CD4-positive, alpha-beta T cell (primary cell): ENCODE results near the gene ZNF318. TPM values are rescaled to one million over a fixed set of nuclear protein-coding genes. Genes with fewer than 3 reads are reported as not detected.

Experiments used
- ATAC-seq: fragments of 200-7000 bp; cut with Tn5 transposase; one replicate; pipeline ENCODE4 v1.10.0; 2022; ENCODE audit warnings: mild to moderate bottlenecking; ENCODE audit not compliant: poor library complexity
- CTCF ChIA-PET: fragments of 350-600 bp; sonication (Branson Sonifier 250); formaldehyde crosslinking; loops from one replicate; lab custom pipeline; 2021; ENCODE audit warnings: antibody characterized with exemption, inconsistent platforms; lab: Charles Lee
- POLR2A ChIA-PET: fragments of 350-600 bp; sonication (Branson Sonifier 250); formaldehyde crosslinking; loops from one replicate; lab custom pipeline; 2021; ENCODE audit warnings: antibody characterized with exemption, inconsistent platforms; lab: Charles Lee
- DNase-seq, 14 experiments: peaks; one replicate each; pipeline ENCODE4 v3.0.0-alpha.2; 2013 to 2020; ENCODE audit warnings: mixed read lengths in 2 of 14
- H3K27ac ChIP-seq, 2 donors: one replicate each; pipeline versions ENCODE4 v1.5.1 to v1.7.0; 2013; ENCODE audit warnings: low read length in 2 of 2, low read depth in 1 of 2, mild to moderate bottlenecking in 1 of 2
- H3K27me3 ChIP-seq, 2 experiments: 1 replicate in 1 of 2; 2 replicates in 1 of 2; pipeline versions ENCODE4 v1.6.1 to v1.7.0; 2013; ENCODE audit warnings: low read length in 2 of 2, control low read depth in 1 of 2, mild to moderate bottlenecking in 1 of 2, moderate library complexity in 1 of 2; ENCODE audit not compliant: insufficient read depth in 2 of 2, control insufficient read depth in 1 of 2
- H3K36me3 ChIP-seq: one replicate; pipeline ENCODE4 v1.6.1; 2013; ENCODE audit warnings: low read length, control low read depth; ENCODE audit not compliant: insufficient read depth
- H3K4me1 ChIP-seq: one replicate; pipeline ENCODE4 v1.6.1; 2013; ENCODE audit warnings: low read length, control low read depth; ENCODE audit not compliant: insufficient read depth
- H3K4me3 ChIP-seq: one replicate; pipeline ENCODE4 v1.5.1; 2013; ENCODE audit warnings: mild to moderate bottlenecking, low read length, moderate library complexity
- H3K9me3 ChIP-seq, 2 experiments: 1 replicate in 1 of 2; 2 replicates in 1 of 2; pipeline versions ENCODE4 v1.6.1 to v1.7.0; 2013; ENCODE audit warnings: low read length in 2 of 2, mild to moderate bottlenecking in 2 of 2, control low read depth in 1 of 2, moderate library complexity in 1 of 2; ENCODE audit not compliant: control insufficient read depth in 1 of 2, insufficient read depth in 1 of 2
- H3K27ac Mint-ChIP-seq: one replicate; pipeline ENCODE4 v1.8.0; 2020; ENCODE audit warnings: mixed read lengths
- H3K27me3 Mint-ChIP-seq: one replicate; pipeline ENCODE4 v1.8.0; 2021; ENCODE audit warnings: mixed read lengths
- H3K36me3 Mint-ChIP-seq: one replicate; pipeline ENCODE4 v1.8.0; 2021; ENCODE audit warnings: low read depth, mixed read lengths
- H3K4me1 Mint-ChIP-seq: one replicate; pipeline ENCODE4 v1.8.0; 2021; ENCODE audit warnings: low read depth, mixed read lengths
- H3K4me3 Mint-ChIP-seq: one replicate; pipeline ENCODE4 v1.8.0; 2020; ENCODE audit warnings: mild to moderate bottlenecking, mixed read lengths
- H3K9me3 Mint-ChIP-seq: one replicate; pipeline ENCODE4 v1.8.0; 2020; ENCODE audit warnings: mixed read lengths
- CTCF ChIP-seq: fragments of 200-600 bp; IDR thresholded peaks from one replicate; pipeline ENCODE4 v1.8.0; 2022; ENCODE audit warnings: antibody characterized with exemption, mild to moderate bottlenecking
- intact Hi-C, 2 experiments: fragments of 100-400 bp; cut with DNase I in 1 of 2; cut with micrococcal nuclease in 1 of 2; formaldehyde crosslinking; loops; one replicate each; pipeline versions ENCODE4 v1.15.1 to v1.9.0; 2023 to 2025; cut with DNase I, micrococcal nuclease
- total RNA-seq, 174 experiments: library from RNA in 2 of 174; stranded (reverse) in 2 of 174; gene quantifications; one replicate each; pipeline ENCODE4 v1.2.3 and lab custom pipeline; 2021 to 2026

ZNF318 gene
- total RNA-seq, 2 experiments from 2014 or later: 20.4 TPM

- Histone ChIP-seq H3K9me3 (no peaks in the 10 kb centered on the region), H3K27me3 (no peaks in the 10 kb centered on the region), H3K4me3 (no peak overlapping the region), H3K27ac (no peak overlapping the region), H3K36me3 (no peaks in the 10 kb centered on the region), H3K4me1 (peaks cover 26% of the 10 kb centered on the region)
- TF ChIP-seq CTCF: no peak
- CTCF ChIA-PET: interaction anchor here (1.1 to 1.2 kb wide), 2 partner anchors 8 to 20 kb away, joined by 3 to 6 read pairs; no protein-coding TSS in a partner anchor
- H3K4me1 Mint-ChIP-seq: peaks cover 51% of the 10 kb centered on the region
- ATAC-seq (no peak), DNase-seq (no peak)
- H3K9me3 Mint-ChIP-seq: no peaks in the 10 kb centered on the region
- H3K27ac Mint-ChIP-seq: no peak overlapping the region
- no peaks in the 10 kb centered on the region for H3K27me3 Mint-ChIP-seq
- POLR2A ChIA-PET: interaction anchor here (3.0 kb wide), 1 partner anchor 9 kb away, joined by 21 read pairs; the partner anchor contains the start of gene ZNF318
- H3K4me3 Mint-ChIP-seq: no peak overlapping the region
- no peaks in the 10 kb centered on the region for H3K36me3 Mint-ChIP-seq
- intact Hi-C loops: no loop called here
These were observed 9.2 kb upstream of the ZNF318 start for GRCh38 chr6:43378631-43379030.

GRCh38 chr6:43377710-43378229, 8.3 kb upstream of the ZNF318 start:
- ChIA-PET CTCF (interaction anchor here (0.8 to 1.2 kb wide), 3 partner anchors 7 to 20 kb away, joined by 3 to 6 read pairs (median 4); no protein-coding TSS in a partner anchor), POLR2A (interaction anchor here (0.6 to 3.0 kb wide), 2 partner anchors 8 to 398 kb away, joined by 4 to 21 read pairs; partner anchors contain the start of gene ZNF318)
- Histone ChIP-seq H3K4me1 (peaks cover 20% of the 10 kb centered on the region), H3K9me3 (no peaks in the 10 kb centered on the region), H3K27me3 (no peaks in the 10 kb centered on the region), H3K27ac (no peak overlapping the region), H3K4me3 (no peak overlapping the region), H3K36me3 (no peaks in the 10 kb centered on the region)
- no peaks in the 10 kb centered on the region for H3K36me3 Mint-ChIP-seq
- intact Hi-C loops: no loop called here
- TF ChIP-seq CTCF: no peak
- no peak overlapping the region for H3K4me3 Mint-ChIP-seq
- H3K4me1 Mint-ChIP-seq: peaks cover 42% of the 10 kb centered on the region
- no peak overlapping the region for H3K27ac Mint-ChIP-seq
- ATAC-seq: no peak
- DNase-seq: no peak
- H3K9me3 Mint-ChIP-seq: no peaks in the 10 kb centered on the region
- no peaks in the 10 kb centered on the region for H3K27me3 Mint-ChIP-seq

GRCh38 chr6:43376551-43376981, 7.1 kb upstream of the ZNF318 start:
- H3K27me3 Mint-ChIP-seq: no peaks in the 10 kb centered on the region
- intact Hi-C loops: no loop called here
- Histone ChIP-seq H3K36me3 (no peaks in the 10 kb centered on the region), H3K4me1 (peaks cover 8% of the 10 kb centered on the region), H3K4me3 (no peak overlapping the region), H3K27me3 (no peaks in the 10 kb centered on the region), H3K9me3 (no peaks in the 10 kb centered on the region), H3K27ac (no peak overlapping the region)
- H3K4me1 Mint-ChIP-seq: peaks cover 30% of the 10 kb centered on the region
- no peak overlapping the region for H3K27ac Mint-ChIP-seq
- H3K9me3 Mint-ChIP-seq: no peaks in the 10 kb centered on the region
- ATAC-seq (no peak), DNase-seq (peak in 2 of 14 experiments; percentile 46 to 63)
- H3K36me3 Mint-ChIP-seq: no peaks in the 10 kb centered on the region
- ChIA-PET POLR2A (no interaction called here), CTCF (interaction anchor here (0.8 kb wide), 1 partner anchor 15 kb away, joined by 4 read pairs; no protein-coding TSS in a partner anchor)
- TF ChIP-seq CTCF: no peak
- H3K4me3 Mint-ChIP-seq: no peak overlapping the region
